GM10248 (cell line): ENCODE data around the gene ZNF432.
"Not testable (repeated sequence)": the region's sequence is repeated elsewhere in the genome, so short reads cannot be mapped to it uniquely, and the experiment has no call there.

Source experiments
- CTCF ChIA-PET: fragments of 300-600 bp; sonication (Branson Sonifier 250); formaldehyde crosslinking; extraction: SDS; loops from one replicate; lab custom pipeline; 2021; ENCODE audit warnings: antibody characterized with exemption; lab: Yijun Ruan, JAX
- POLR2A ChIA-PET: fragments of 350-650 bp; sonication (Branson Sonifier 250); formaldehyde crosslinking; extraction: SDS; loops from one replicate; lab custom pipeline; 2020; ENCODE audit warnings: antibody characterized with exemption; lab: Yijun Ruan, JAX
- DNase-seq: peaks from one replicate; pipeline ENCODE4 v3.0.0; 2012; ENCODE audit errors: extremely low spot score
- TF ChIP-seq, protein P1 (sequence below): IDR thresholded peaks from 2 replicates; pipeline ENCODE4 v1.5.1; 2012; ENCODE audit warnings: mild to moderate bottlenecking, low read depth; ENCODE audit errors: extremely low read depth, missing control alignments, control extremely low read depth

ZNF432 gene

DNA sequence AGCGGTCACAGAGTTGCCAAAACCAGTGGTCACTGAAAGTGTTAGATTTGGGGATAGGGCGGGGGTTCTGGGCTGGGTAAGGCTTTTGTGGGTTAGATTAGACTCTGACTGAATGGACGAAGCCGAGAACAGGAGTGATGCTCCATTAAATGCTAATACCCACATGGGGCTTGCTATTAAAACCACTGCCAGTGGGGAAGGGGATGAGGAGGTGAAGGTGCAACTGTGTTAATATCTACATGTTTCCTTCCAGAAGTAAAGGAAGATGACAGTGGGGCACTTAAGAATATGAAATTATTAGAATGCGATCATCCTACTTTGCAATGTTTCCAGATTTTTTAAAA lies 19.9 kb downstream of the ZNF432 start:
- TF ChIP-seq, protein P1, sequence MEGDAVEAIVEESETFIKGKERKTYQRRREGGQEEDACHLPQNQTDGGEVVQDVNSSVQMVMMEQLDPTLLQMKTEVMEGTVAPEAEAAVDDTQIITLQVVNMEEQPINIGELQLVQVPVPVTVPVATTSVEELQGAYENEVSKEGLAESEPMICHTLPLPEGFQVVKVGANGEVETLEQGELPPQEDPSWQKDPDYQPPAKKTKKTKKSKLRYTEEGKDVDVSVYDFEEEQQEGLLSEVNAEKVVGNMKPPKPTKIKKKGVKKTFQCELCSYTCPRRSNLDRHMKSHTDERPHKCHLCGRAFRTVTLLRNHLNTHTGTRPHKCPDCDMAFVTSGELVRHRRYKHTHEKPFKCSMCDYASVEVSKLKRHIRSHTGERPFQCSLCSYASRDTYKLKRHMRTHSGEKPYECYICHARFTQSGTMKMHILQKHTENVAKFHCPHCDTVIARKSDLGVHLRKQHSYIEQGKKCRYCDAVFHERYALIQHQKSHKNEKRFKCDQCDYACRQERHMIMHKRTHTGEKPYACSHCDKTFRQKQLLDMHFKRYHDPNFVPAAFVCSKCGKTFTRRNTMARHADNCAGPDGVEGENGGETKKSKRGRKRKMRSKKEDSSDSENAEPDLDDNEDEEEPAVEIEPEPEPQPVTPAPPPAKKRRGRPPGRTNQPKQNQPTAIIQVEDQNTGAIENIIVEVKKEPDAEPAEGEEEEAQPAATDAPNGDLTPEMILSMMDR: no peak
- DNase-seq: no peak
- ChIA-PET POLR2A (no interaction called here), CTCF (no interaction called here)

DNA sequence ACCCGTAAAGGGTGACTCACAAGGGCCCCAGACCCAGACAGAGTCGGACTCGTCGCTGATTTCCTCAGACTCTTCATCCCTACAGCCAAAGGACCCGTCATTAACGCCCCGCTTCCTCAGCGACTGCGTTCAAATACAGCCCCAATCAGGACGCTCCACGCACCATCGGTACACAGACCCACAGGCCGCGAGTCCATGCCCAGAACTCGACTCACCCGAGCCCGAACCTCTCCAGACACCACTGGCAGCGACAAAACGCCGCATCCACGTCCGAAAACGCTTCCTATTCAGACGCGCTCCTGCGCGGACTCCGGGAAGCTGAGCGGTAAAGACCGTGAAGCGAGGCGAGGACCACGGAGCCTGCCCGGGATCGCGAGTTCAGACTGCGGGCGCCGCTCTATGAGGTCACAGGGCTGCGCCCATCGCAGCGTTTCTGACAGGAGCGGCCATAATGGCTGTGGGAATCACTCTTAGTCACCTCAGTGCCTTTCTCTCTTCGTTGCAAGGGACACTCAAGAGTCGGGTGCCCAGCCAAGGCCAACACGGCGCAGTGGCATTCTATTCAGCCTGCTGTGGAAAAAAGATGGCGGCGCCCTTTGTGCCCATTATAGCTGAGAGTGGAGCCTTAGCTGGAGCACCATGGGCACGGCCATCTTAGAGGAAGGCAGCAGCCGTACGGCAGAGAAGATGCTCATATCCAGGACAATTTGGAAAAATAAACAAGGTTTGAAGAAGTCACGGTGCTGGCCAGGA lies 20.4 kb downstream of the ZNF432 start, which contains the start of gene ZNF614:
ZNF614 (minus strand) TSS at position 353 of the 753 bp plus-strand sequence. CDS start 2,634 bp downstream, outside the sequence.
- DNase-seq: peak; percentile 92
- TF ChIP-seq, protein P1: no peak
- CTCF ChIA-PET: no interaction called here
- POLR2A ChIA-PET: no interaction called here

- POLR2A ChIA-PET, DNase-seq, CTCF ChIA-PET: not testable (repeated sequence)
Observed at GRCh38 chr19:52026255-52026990, 22.2 kb downstream of the ZNF432 start.

DNA sequence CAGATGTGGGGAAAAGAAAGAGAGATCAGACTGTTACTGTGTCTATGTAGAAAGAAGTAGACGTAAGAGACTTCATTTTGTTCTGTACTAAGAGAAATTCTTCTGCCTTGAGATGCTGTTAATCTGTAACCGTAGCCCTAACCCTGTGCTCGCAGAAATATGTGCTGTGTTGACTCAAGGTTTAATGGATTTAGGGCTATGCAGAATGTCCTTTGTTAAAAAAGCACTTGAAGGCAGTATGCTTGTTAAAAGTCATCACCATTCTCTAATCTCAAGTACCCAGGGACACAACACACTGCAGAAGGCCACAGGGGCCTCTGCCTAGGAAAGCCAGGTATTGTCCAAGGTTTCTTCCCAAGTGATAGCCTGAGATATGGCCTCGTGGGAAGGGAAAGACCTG lies 24.2 kb downstream of the ZNF432 start:
- POLR2A ChIA-PET, DNase-seq, CTCF ChIA-PET: not testable (repeated sequence)

DNA sequence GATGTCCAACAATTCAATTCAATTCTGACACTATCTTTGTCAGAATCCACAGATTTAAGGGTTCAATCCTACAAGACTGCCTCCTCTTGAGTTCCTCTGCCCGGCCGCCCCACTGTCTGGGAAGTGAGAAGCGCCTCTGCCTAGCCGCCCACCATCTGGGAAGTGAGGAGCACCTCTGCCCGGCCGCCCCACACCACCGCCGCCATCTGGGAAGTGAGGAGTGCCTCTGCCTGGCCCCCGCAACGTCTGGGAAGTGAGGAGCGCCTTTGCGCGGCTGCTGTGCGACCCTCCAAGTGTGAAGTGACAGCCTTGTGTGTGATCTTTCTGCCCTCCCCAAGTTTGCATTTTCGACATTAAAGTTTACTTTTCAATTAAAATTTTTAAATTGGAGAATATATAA lies 26.4 kb downstream of the ZNF432 start:
- TF ChIP-seq, protein P1: no peak
- CTCF ChIA-PET: no interaction called here

GRCh38 chr19:52020506-52020905 lies 28.1 kb downstream of the ZNF432 start:
- CTCF ChIA-PET: interaction anchor here (0.8 to 1.1 kb wide), 4 partner anchors 9 to 90 kb away, joined by 3 read pairs; no protein-coding TSS in a partner anchor
- DNase-seq: no peak
- POLR2A ChIA-PET: no interaction called here
- TF ChIP-seq, protein P1: no peak

More for the DNA sequence above, 26.4 kb downstream of the ZNF432 start:
- POLR2A ChIA-PET: no interaction called here
- DNase-seq: no peak

DNA sequence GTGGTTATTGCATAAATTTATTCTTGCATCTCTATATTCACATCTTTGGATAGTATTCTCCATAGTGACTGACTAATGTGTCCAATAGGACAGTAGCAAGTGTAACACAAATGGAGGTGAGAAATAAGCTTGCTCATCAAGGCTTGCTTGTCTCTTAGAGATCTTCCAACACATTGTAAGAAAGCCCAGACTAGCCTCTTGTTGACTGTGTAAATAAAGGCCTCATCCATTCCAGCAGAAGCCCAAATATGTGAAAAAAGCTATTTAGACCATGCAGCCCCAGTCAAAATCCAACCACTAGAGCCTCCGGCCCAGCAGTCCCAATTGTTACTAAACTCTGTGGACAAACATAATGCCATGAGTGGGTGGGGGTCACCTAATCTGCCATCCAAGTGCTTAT lies 38.0 kb downstream of the ZNF432 start:
- TF ChIP-seq, protein P1: no peak
- ChIA-PET CTCF (no interaction called here), POLR2A (no interaction called here)
- DNase-seq: no peak
